Astrocyte (in vitro differentiated cells and primary cell): Measurements from ENCODE around the gene PNPLA2.

ENCODE experiments used
- EZH2 ChIP-seq: IDR thresholded peaks from 2 replicates; pipeline ENCODE4 v1.6.1; 2012; ENCODE audit warnings: mild to moderate bottlenecking, low read length, inconsistent platforms; ENCODE audit not compliant: insufficient read depth
- TF ChIP-seq, protein P1 (sequence below): IDR thresholded peaks from 2 replicates; pipeline ENCODE4 v1.5.1; 2011; ENCODE audit warnings: low read depth, mild to moderate bottlenecking, inconsistent platforms, low read length, moderate library complexity; ENCODE audit not compliant: insufficient read depth

DNA sequence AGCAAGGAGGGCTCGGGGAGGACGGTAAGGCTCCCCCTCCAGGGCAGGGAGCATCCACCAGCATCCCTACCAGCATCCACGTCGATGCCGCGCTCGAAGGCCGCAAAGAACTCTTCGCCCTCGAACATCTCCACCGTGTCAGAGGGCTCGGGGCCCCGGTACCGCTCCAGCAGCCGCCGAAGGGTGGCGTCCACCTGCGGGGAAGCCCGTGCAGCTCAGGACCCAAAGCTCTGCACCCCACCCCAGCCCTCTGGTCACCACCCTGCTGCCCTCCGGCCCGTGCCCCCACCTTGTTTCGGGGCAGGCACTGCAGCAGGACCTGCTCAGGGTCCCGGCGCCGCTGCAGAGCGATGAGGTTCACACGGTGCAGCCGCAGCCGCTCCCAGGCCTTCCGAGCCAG, 18.2 kb upstream of the PNPLA2 start:
- TF ChIP-seq EZH2 = no peak
- TF ChIP-seq, protein P1, sequence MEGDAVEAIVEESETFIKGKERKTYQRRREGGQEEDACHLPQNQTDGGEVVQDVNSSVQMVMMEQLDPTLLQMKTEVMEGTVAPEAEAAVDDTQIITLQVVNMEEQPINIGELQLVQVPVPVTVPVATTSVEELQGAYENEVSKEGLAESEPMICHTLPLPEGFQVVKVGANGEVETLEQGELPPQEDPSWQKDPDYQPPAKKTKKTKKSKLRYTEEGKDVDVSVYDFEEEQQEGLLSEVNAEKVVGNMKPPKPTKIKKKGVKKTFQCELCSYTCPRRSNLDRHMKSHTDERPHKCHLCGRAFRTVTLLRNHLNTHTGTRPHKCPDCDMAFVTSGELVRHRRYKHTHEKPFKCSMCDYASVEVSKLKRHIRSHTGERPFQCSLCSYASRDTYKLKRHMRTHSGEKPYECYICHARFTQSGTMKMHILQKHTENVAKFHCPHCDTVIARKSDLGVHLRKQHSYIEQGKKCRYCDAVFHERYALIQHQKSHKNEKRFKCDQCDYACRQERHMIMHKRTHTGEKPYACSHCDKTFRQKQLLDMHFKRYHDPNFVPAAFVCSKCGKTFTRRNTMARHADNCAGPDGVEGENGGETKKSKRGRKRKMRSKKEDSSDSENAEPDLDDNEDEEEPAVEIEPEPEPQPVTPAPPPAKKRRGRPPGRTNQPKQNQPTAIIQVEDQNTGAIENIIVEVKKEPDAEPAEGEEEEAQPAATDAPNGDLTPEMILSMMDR = no peak
